ENCODE results near the gene CCNB1.
"Not testable (repeated sequence)": the region's sequence is repeated elsewhere in the genome, so short reads cannot be mapped to it uniquely, and the experiment has no call there.

CCNB1 gene

GRCh38 chr5:69217151-69217511 is 50.2 kb downstream of the CCNB1 start:
- Histone ChIP-seq H3K27me3 (ENCODE audit: insufficient read depth, low read length, poor library complexity) (no peaks in the 10 kb centered on the region), H3K4me2 (ENCODE audit: insufficient read depth, low read length) (peak overlapping the region; percentile 65), H3K4me3 (ENCODE audit: low read depth in 1 of 2, low read length in 2 of 2) (peak overlapping the region; percentile 39 to 87; a peak in 3 of 4 replicates), H3K4me1 (ENCODE audit: insufficient read depth, low read length) (peaks cover 29% of the 10 kb centered on the region), H3K27ac (ENCODE audit: low read length) (peak overlapping the region; percentile 37), H3K9ac (ENCODE audit: low read depth, low read length) (peak overlapping the region; percentile 63), H4K20me1 (ENCODE audit: insufficient read depth, low read length) (no peaks in the 10 kb centered on the region), H3K9me3 (ENCODE audit: insufficient read depth, low read length, severe bottlenecking) (no peaks in the 10 kb centered on the region), H2AFZ (ENCODE audit: low read depth, low read length) (peak overlapping the region; percentile 90), H3K79me2 (ENCODE audit: insufficient read depth, low read length) (peaks cover 36% of the 10 kb centered on the region), H3K36me3 (ENCODE audit: insufficient read depth, low read length) (peaks cover 12% of the 10 kb centered on the region)
- no peak for TF ChIP-seq EZH2 (IDR thresholded peaks at IDR 0.05; ENCODE audit: borderline replicate concordance, low read depth, low read length, severe bottlenecking)
- no peak for TF ChIP-seq CTCF (IDR thresholded peaks at IDR 0.05; ENCODE audit: borderline replicate concordance, extremely low read depth, low read length, poor library complexity, severe bottlenecking)
- ATAC-seq (ENCODE audit: insufficient read depth, low read depth) (no peak), DNase-seq (no peak)

GRCh38 chr5:69217548-69218526 is 50.9 kb downstream of the CCNB1 start:
- H4K20me1 ChIP-seq (ENCODE audit: insufficient read depth, low read length): no peaks in the 10 kb centered on the region
- DNase-seq: peak; percentile 95
- no peaks in the 10 kb centered on the region for H3K27me3 ChIP-seq (ENCODE audit: insufficient read depth, low read length, poor library complexity)
- no peaks in the 10 kb centered on the region for H3K9me3 ChIP-seq (ENCODE audit: insufficient read depth, low read length, severe bottlenecking)
- peak overlapping the region; percentile 90 for H2AFZ ChIP-seq (ENCODE audit: low read depth, low read length)
- peak; percentile 89 for ATAC-seq (ENCODE audit: insufficient read depth, low read depth)
- TF ChIP-seq EZH2 (IDR thresholded peaks at IDR 0.05; ENCODE audit: borderline replicate concordance, low read depth, low read length, severe bottlenecking) (no peak), CTCF (IDR thresholded peaks at IDR 0.05; ENCODE audit: borderline replicate concordance, extremely low read depth, low read length, poor library complexity, severe bottlenecking) (peak; percentile 13)
- peak overlapping the region; percentile 74 for H3K27ac ChIP-seq (ENCODE audit: low read length)
- H3K4me1 ChIP-seq (ENCODE audit: insufficient read depth, low read length): peaks cover 29% of the 10 kb centered on the region
- peak overlapping the region; percentile 39 to 87 for H3K4me3 ChIP-seq (ENCODE audit: low read depth in 1 of 2, low read length in 2 of 2)
- peaks cover 11% of the 10 kb centered on the region for H3K36me3 ChIP-seq (ENCODE audit: insufficient read depth, low read length)
- H3K79me2 ChIP-seq (ENCODE audit: insufficient read depth, low read length): peaks cover 43% of the 10 kb centered on the region
- peak overlapping the region; percentile 65 for H3K4me2 ChIP-seq (ENCODE audit: insufficient read depth, low read length)
- peak overlapping the region; percentile 63 for H3K9ac ChIP-seq (ENCODE audit: low read depth, low read length)

- H3K27ac ChIP-seq (ENCODE audit: low read length): no peak overlapping the region
- H3K27me3 ChIP-seq (ENCODE audit: insufficient read depth, low read length, poor library complexity): no peaks in the 10 kb centered on the region
- ATAC-seq (ENCODE audit: insufficient read depth, low read depth): no peak
- H3K79me2 ChIP-seq (ENCODE audit: insufficient read depth, low read length): peaks cover 47% of the 10 kb centered on the region
- H3K4me1 ChIP-seq (ENCODE audit: insufficient read depth, low read length): peaks cover 29% of the 10 kb centered on the region
- no peak overlapping the region for H3K9ac ChIP-seq (ENCODE audit: low read depth, low read length)
- peaks cover 6% of the 10 kb centered on the region; the same call in 1 of the 2 replicates for H3K36me3 ChIP-seq (ENCODE audit: insufficient read depth, low read length)
- H4K20me1 ChIP-seq (ENCODE audit: insufficient read depth, low read length): no peaks in the 10 kb centered on the region
- H3K4me2 ChIP-seq (ENCODE audit: insufficient read depth, low read length): peak overlapping the region; percentile 3; the same call in 1 of the 2 replicates
- no peak for DNase-seq
- H3K9me3 ChIP-seq (ENCODE audit: insufficient read depth, low read length, severe bottlenecking): no peaks in the 10 kb centered on the region
- H3K4me3 ChIP-seq (ENCODE audit: low read depth in 1 of 2, low read length in 2 of 2): no peak overlapping the region
- TF ChIP-seq CTCF (IDR thresholded peaks at IDR 0.05; ENCODE audit: borderline replicate concordance, extremely low read depth, low read length, poor library complexity, severe bottlenecking): no peak
- no peak for TF ChIP-seq EZH2 (IDR thresholded peaks at IDR 0.05; ENCODE audit: borderline replicate concordance, low read depth, low read length, severe bottlenecking)
- H2AFZ ChIP-seq (ENCODE audit: low read depth, low read length): no peak overlapping the region
Observed at GRCh38 chr5:69219939-69220338, 53.0 kb downstream of the CCNB1 start.

GRCh38 chr5:69220371-69220770 is 53.4 kb downstream of the CCNB1 start:
- H3K79me2 ChIP-seq (ENCODE audit: insufficient read depth, low read length): peaks cover 47% of the 10 kb centered on the region
- H3K4me1 ChIP-seq (ENCODE audit: insufficient read depth, low read length): peaks cover 29% of the 10 kb centered on the region
- not testable (repeated sequence) for H3K4me2 ChIP-seq (ENCODE audit: insufficient read depth, low read length); ATAC-seq (ENCODE audit: insufficient read depth, low read depth); H4K20me1 ChIP-seq (ENCODE audit: insufficient read depth, low read length); H3K9me3 ChIP-seq (ENCODE audit: insufficient read depth, low read length, severe bottlenecking); DNase-seq; H2AFZ ChIP-seq (ENCODE audit: low read depth, low read length); H3K4me3 ChIP-seq (ENCODE audit: low read depth in 1 of 2, low read length in 2 of 2); H3K27me3 ChIP-seq (ENCODE audit: insufficient read depth, low read length, poor library complexity); H3K9ac ChIP-seq (ENCODE audit: low read depth, low read length); H3K36me3 ChIP-seq (ENCODE audit: insufficient read depth, low read length); H3K27ac ChIP-seq (ENCODE audit: low read length)

DNA sequence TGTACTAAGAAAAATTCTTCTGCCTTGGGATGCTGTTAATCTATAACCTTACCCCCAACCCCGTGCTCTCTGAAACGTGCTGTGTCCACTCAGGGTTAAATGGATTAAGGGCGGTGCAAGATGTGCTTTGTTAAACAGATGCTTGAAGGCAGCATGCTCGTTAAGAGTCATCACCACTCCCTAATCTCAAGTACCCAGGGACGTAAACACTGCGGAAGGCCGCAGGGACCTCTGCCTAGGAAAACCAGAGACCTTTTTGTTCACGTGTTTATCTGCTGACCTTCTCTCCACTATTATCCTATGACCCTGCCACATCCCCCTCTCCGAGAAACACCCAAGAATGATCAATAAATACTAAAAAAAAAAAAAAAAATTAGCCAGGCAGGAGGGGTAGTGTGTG is 53.9 kb downstream of the CCNB1 start:
- not testable (repeated sequence) for ATAC-seq (ENCODE audit: insufficient read depth, low read depth); H3K9me3 ChIP-seq (ENCODE audit: insufficient read depth, low read length, severe bottlenecking); H3K36me3 ChIP-seq (ENCODE audit: insufficient read depth, low read length); H3K9ac ChIP-seq (ENCODE audit: low read depth, low read length); H3K27me3 ChIP-seq (ENCODE audit: insufficient read depth, low read length, poor library complexity); H3K4me3 ChIP-seq (ENCODE audit: low read depth in 1 of 2, low read length in 2 of 2); H2AFZ ChIP-seq (ENCODE audit: low read depth, low read length); DNase-seq; H4K20me1 ChIP-seq (ENCODE audit: insufficient read depth, low read length); H3K27ac ChIP-seq (ENCODE audit: low read length); H3K4me2 ChIP-seq (ENCODE audit: insufficient read depth, low read length)
- Histone ChIP-seq H3K4me1 (ENCODE audit: insufficient read depth, low read length) (peaks cover 28% of the 10 kb centered on the region), H3K79me2 (ENCODE audit: insufficient read depth, low read length) (peaks cover 47% of the 10 kb centered on the region)
